Gastroesophageal sphincter (tissue), 4 donors: ENCODE results near the gene POLH. TPM values are rescaled to one million over a fixed set of nuclear protein-coding genes. Genes with fewer than 3 reads are reported as not detected.
"Not testable (repeated sequence)": the region's sequence is repeated elsewhere in the genome, so short reads cannot be mapped to it uniquely, and the experiment has no call there.

Source experiments
- ATAC-seq: fragments of 150-250 bp; one replicate; pipeline ENCODE4 v1.9.1; 2016; ENCODE audit warnings: mild to moderate bottlenecking, moderate library complexity
- H3K27ac ChIP-seq, 4 donors: fragments of 200-600 bp; sonication (generic) in 3 of 4; 1 replicate in 3 of 4; 2 replicates in 1 of 4; pipeline ENCODE4 v1.5.1; 2016 to 2019
- H3K27me3 ChIP-seq: fragments of 200-600 bp; sonication (generic); one replicate; pipeline ENCODE4 v1.5.1; 2019
- H3K36me3 ChIP-seq, 2 donors: fragments of 200-600 bp; sonication (generic); one replicate each; pipeline ENCODE4 v1.5.1; 2019; ENCODE audit warnings: control low read depth in 1 of 2
- H3K4me1 ChIP-seq, 3 donors: fragments of 200-600 bp; sonication (generic); 1 replicate in 2 of 3; 2 replicates in 1 of 3; pipeline ENCODE4 v1.5.1; 2016 to 2019; ENCODE audit warnings: control low read depth in 2 of 3
- H3K4me3 ChIP-seq, 2 donors: fragments of 200-600 bp; sonication (generic); one replicate each; pipeline ENCODE4 v1.5.1; 2019; ENCODE audit warnings: mild to moderate bottlenecking in 1 of 2, moderate library complexity in 1 of 2
- H3K9me3 ChIP-seq, 3 donors: fragments of 200-600 bp; sonication (generic); one replicate each; pipeline ENCODE4 v1.5.1; 2017 to 2019; ENCODE audit warnings: control low read depth in 2 of 3
- EP300 ChIP-seq: sonication (generic); formaldehyde crosslinking; IDR thresholded peaks from one replicate; pipeline ENCODE4 v1.6.1; 2017; ENCODE audit warnings: antibody characterized with exemption, mild to moderate bottlenecking
- POLR2A ChIP-seq, 2 donors: fragments of 450-650 bp; IDR thresholded peaks; one replicate each; pipeline ENCODE4 v1.6.1; 2017; ENCODE audit warnings: antibody characterized with exemption in 2 of 2, mild to moderate bottlenecking in 2 of 2, moderate library complexity in 1 of 2
- POLR2AphosphoS5 ChIP-seq: sonication (generic); formaldehyde crosslinking; IDR thresholded peaks from one replicate; pipeline ENCODE4 v1.6.1; 2017; ENCODE audit warnings: antibody characterized with exemption
- WGBS, 2 donors: methylation state at CpG; one replicate each; pipeline ENCODE4 v1.1.5; 2018; ENCODE audit warnings: low coverage in 1 of 2; 5-methylcytosine and 5-hydroxymethylcytosine counted together
- small RNA-seq, 4 donors: library from RNA; depleted of rRNA; stranded (forward); fragments of <200 nt; gene quantifications; one replicate each; pipeline ENCODE3, GENCODE V24; 2016
- total RNA-seq, 4 donors: library from RNA; depleted of rRNA; stranded (reverse); fragments of >200 nt; gene quantifications; one replicate each; pipeline ENCODE4 v1.1.0, GENCODE V29; 2016
- TF ChIP-seq, protein P1 (sequence below), 4 experiments: fragments of 200-600 bp in 2 of 4; fragments of 450-650 bp in 2 of 4; sonication (generic) in 1 of 4; IDR thresholded peaks; one replicate each; pipeline ENCODE4 v1.5.1; 2017 to 2019; ENCODE audit warnings: antibody characterized with exemption in 4 of 4, mild to moderate bottlenecking in 2 of 4, moderate library complexity in 2 of 4

Gene POLH
- total RNA-seq, 4 donors from 2014 or later, result 4.8 to 10.6 (median 7.9) TPM

DNA sequence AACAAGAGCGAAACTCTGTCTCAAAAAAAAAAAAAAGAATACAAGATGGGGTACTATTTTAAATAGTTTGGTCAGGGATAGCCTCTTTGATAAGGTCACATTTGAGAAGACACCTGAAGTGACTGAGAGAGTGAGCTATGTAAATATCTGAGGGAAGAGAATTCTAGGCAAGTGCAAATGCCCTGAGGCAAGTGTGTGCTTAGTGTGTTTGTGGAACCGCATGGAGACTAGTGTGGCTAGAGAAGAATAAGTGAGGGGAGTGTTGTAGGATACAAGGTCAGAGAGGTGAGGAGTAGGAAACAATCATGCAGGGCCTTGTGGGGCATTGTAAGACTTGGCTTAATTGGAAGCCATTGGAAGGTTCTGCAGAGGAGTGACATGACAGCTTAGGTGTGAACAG is 72.3 kb downstream of the POLH start:
- H3K9me3 ChIP-seq, result no peaks in the 10 kb centered on the region
- no peak overlapping the region for H3K27ac ChIP-seq
- WGBS, 2 donors, result 90 to 95% methylated on average over 2 of the region's 2 CpGs
- TF ChIP-seq POLR2AphosphoS5 (no peak), POLR2A (IDR thresholded peaks at IDR 0.05) (no peak), EP300 (no peak)
- TF ChIP-seq, protein P1, sequence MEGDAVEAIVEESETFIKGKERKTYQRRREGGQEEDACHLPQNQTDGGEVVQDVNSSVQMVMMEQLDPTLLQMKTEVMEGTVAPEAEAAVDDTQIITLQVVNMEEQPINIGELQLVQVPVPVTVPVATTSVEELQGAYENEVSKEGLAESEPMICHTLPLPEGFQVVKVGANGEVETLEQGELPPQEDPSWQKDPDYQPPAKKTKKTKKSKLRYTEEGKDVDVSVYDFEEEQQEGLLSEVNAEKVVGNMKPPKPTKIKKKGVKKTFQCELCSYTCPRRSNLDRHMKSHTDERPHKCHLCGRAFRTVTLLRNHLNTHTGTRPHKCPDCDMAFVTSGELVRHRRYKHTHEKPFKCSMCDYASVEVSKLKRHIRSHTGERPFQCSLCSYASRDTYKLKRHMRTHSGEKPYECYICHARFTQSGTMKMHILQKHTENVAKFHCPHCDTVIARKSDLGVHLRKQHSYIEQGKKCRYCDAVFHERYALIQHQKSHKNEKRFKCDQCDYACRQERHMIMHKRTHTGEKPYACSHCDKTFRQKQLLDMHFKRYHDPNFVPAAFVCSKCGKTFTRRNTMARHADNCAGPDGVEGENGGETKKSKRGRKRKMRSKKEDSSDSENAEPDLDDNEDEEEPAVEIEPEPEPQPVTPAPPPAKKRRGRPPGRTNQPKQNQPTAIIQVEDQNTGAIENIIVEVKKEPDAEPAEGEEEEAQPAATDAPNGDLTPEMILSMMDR (IDR thresholded peaks at IDR 0.05), result no peak
- H3K4me1 ChIP-seq, result peaks cover 0 to 14% (median 0%) of the 10 kb centered on the region in 3 donors
- ATAC-seq, result no peak
- no peaks in the 10 kb centered on the region for H3K27me3 ChIP-seq
- no peaks in the 10 kb centered on the region for H3K36me3 ChIP-seq
- no peak overlapping the region for H3K4me3 ChIP-seq

- not testable (repeated sequence) for H3K4me3 ChIP-seq, H3K36me3 ChIP-seq, H3K9me3 ChIP-seq, H3K27ac ChIP-seq, H3K27me3 ChIP-seq, ATAC-seq, H3K4me1 ChIP-seq
- WGBS, 2 donors, result 92 to 100% methylated on average over 1 to 2 of the region's 2 CpGs
These were observed 76.8 kb downstream of the POLH start for GRCh38 chr6:43652822-43653221.

DNA sequence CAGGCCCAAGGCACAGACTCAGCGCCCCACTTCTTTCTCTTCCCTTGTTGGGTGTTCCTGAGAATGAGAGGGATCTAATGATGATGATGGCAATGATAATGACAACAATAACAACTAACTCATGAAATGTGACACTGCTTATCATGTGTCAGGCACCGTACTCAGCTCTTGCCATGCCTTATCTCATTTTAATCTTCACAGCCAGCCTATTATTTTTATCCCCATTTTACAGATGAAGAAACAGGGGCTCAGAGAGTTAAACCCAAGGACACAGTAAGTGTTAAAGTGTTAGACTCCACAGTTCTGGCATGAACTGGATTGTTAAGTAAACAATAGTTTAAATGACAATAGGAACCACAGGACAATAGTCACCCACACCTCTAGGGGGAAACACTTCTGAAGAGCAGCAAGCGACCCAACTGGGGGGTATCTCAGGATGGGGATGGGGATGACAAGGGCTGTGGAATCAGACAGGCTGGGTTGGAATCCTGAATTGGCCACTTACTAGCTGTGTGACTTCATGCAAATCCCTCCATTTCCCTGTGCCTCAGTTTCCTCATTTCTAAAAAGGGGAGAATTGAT is 81.3 kb downstream of the POLH start:
- no peaks in the 10 kb centered on the region for H3K27me3 ChIP-seq
- no peaks in the 10 kb centered on the region for H3K36me3 ChIP-seq
- H3K4me1 ChIP-seq, result no peaks in the 10 kb centered on the region
- H3K4me3 ChIP-seq, result no peak overlapping the region
- no peak for TF ChIP-seq EP300
- no peak for TF ChIP-seq POLR2A (IDR thresholded peaks at IDR 0.05)
- TF ChIP-seq POLR2AphosphoS5, result no peak
- TF ChIP-seq, protein P1 (IDR thresholded peaks at IDR 0.05), result no peak
- ATAC-seq, result no peak
- WGBS, 2 donors, result 83 to 98% methylated on average over 1 to 3 of the region's 3 CpGs
- H3K27ac ChIP-seq, result no peak overlapping the region
- H3K9me3 ChIP-seq, result no peaks in the 10 kb centered on the region

GRCh38 chr6:43658161-43658560 is 82.2 kb downstream of the POLH start:
- no peaks in the 10 kb centered on the region for H3K36me3 ChIP-seq
- WGBS, 2 donors, result 87 to 97% methylated on average over 4 to 8 of the region's 9 CpGs
- H3K9me3 ChIP-seq, result no peaks in the 10 kb centered on the region
- ATAC-seq, result no peak
- H3K4me1 ChIP-seq, result no peaks in the 10 kb centered on the region
- H3K27ac ChIP-seq, result no peak overlapping the region
- H3K4me3 ChIP-seq, result no peak overlapping the region
- TF ChIP-seq, protein P1 (IDR thresholded peaks at IDR 0.05), result no peak
- TF ChIP-seq POLR2AphosphoS5 (no peak), EP300 (no peak), POLR2A (IDR thresholded peaks at IDR 0.05) (no peak)
- H3K27me3 ChIP-seq, result no peaks in the 10 kb centered on the region

DNA sequence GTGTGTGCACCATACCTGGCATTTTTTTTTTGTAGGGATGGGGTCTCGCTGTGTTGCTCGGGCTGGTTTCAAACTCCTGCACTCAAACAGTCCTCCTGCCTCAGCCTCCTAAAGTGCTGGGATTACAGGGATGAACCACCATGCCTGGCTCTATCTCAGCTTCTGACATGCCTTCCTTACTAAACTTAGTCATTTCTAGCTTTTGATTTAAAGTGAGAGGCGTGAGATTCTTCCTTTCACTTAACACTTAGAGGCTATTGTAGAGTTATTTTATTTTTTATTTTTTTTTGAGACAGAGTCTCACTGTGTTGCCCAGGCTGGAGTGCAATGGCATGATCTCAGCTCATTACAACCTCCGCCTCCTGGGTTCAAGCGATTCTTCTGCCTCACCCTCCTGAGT is 87.0 kb downstream of the POLH start:
- H3K36me3 ChIP-seq, result not testable (repeated sequence)
- H3K4me1 ChIP-seq, result peaks cover 0 to 10% (median 7%) of the 10 kb centered on the region in 3 donors

More for the DNA sequence above, 87.0 kb downstream of the POLH start:
- not testable (repeated sequence) for H3K27me3 ChIP-seq, H3K4me3 ChIP-seq, H3K27ac ChIP-seq, ATAC-seq, H3K9me3 ChIP-seq
- WGBS, 2 donors, result 80 to 92% methylated on average over 1 to 5 of the region's 5 CpGs

Small RNAs within 50 kb of the gene (small RNA-seq; reads per million reads assigned to genes)
- 0 reads per million in 4 donors for gene RF00426

Other genes starting within 250 kb of the POLH start
- gene ZNF318, start 206.5 kb upstream of the POLH start, total RNA-seq, result 10 to 100 TPM; 11.7 to 22.1 (median 18.4) TPM
- 10 to 100 TPM in 3 of 4 donors, 1 to 10 TPM in 1; 7.1 to 19.4 (median 10.2) TPM for gene ABCC10, start 148.6 kb upstream of the POLH start, total RNA-seq
- under 1 TPM in 1 of 4 donors, not detected in 3; 0.54 TPM for gene DLK2, start 120.6 kb upstream of the POLH start, total RNA-seq
- 10 to 100 TPM; 20.1 to 36.0 (median 27.8) TPM for gene TJAP1, start 98.6 kb upstream of the POLH start, total RNA-seq
- under 1 TPM in 2 of 4 donors, not detected in 2; 0.16 to 0.31 TPM for gene LRRC73, start 65.8 kb upstream of the POLH start, total RNA-seq
- gene YIPF3, start 59.3 kb upstream of the POLH start, total RNA-seq, result 100 to 1,000 TPM in 1 of 4 donors, 10 to 100 TPM in 3; 66.4 to 110 (median 82.8) TPM
- gene POLR1C, start 59.1 kb upstream of the POLH start, total RNA-seq, result 10 to 100 TPM; 16.9 to 30.4 (median 24.7) TPM
- gene XPO5, start 147 bp upstream of the POLH start, total RNA-seq, result 100 to 1,000 TPM in 1 of 4 donors, 10 to 100 TPM in 3; 12.9 to 123 (median 29.8) TPM
- gene GTPBP2, start 53.1 kb downstream of the POLH start, total RNA-seq, result 10 to 100 TPM; 28.8 to 44.5 (median 31.4) TPM
- gene MAD2L1BP, start 59.7 kb downstream of the POLH start, total RNA-seq, result 10 to 100 TPM; 15.6 to 36.6 (median 23.0) TPM
- gene RSPH9, start 68.9 kb downstream of the POLH start, total RNA-seq, result under 1 TPM in 1 of 4 donors, not detected in 3; 0.16 TPM
- gene MRPS18A, start 111.6 kb downstream of the POLH start, total RNA-seq, result 10 to 100 TPM; 36.3 to 47.3 (median 38.6) TPM
- 10 to 100 TPM; 32.2 to 66.2 (median 40.1) TPM for gene VEGFA, start 194.0 kb downstream of the POLH start, total RNA-seq